GM21360 (cell line): ENCODE results near the gene CNPY1.

Experiments
- ATAC-seq: cut with Tn5 transposase; IDR thresholded peaks from one replicate; pipeline ENCODE4 v1.9.1; 2021; ENCODE audit warnings: mild to moderate bottlenecking, moderate library complexity; ENCODE audit not compliant: unreplicated experiment

CNPY1 gene

GRCh38 chr7:155469311-155470185 lies 76.8 kb downstream of the CNPY1 start:
- ATAC-seq: no peak

DNA sequence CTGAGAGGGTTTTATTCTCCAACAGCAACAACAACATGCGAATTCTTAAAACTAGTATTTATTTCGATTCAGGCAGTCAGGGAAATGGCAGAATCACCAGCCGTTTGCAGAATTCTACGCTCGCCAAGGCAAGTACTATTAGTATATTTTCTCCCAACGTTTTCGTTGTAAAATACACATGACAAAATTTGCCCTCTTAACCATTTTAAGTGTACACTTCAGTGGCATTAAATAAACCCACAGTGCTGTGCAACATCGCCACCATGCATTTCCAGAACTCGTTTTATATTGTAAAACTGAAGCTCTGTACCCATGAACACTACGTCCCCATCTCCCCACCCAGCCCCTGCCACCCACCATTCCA lies 77.6 kb downstream of the CNPY1 start:
- no peak for ATAC-seq

- ATAC-seq: no peak
Observed at GRCh38 chr7:155467846-155468784, 78.2 kb downstream of the CNPY1 start.

DNA sequence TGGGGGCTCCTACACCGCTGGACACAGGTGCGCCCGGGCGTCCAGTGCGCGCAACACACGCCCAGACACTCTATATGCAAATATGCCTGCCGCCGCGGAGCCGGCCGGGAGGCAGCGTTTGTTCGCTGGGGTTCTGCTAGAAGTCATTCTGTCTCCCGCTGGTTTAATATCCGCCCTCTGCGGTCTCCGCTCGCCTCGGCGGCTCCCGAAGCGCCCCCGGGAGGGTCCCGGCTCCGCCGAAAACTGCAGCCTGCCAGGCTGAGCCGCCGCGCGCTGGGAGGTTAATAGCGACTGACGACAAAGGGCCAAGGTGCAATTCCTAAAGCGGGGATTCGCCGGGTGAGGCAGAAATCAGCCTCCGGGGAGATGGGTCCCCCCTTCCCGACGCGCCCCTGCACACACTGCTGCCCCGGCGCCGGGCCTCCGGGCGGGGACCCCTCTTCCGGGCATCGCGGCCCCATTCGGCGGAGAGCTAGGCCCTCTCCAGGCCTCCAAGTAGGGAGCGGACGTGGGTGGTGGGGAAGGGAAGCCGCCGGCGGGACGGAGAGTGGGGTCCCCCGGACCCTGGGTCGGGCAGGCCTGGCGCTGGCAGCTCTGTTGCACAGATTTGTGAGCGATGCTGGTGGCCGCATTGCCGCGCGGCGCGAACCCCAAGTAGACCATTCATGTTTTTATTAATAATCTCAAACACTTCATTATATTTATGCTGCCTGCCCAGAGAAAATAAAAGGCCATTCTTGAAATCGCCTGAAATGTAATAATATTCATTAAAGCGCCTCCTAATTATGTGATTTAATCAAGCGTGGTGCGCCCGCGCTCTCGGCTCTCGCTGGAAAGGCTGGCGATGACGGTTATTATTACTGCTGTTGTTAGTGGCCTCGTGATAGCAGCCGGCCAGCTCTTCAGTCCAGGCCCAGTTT lies 79.3 kb downstream of the CNPY1 start:
- ATAC-seq: no peak

DNA sequence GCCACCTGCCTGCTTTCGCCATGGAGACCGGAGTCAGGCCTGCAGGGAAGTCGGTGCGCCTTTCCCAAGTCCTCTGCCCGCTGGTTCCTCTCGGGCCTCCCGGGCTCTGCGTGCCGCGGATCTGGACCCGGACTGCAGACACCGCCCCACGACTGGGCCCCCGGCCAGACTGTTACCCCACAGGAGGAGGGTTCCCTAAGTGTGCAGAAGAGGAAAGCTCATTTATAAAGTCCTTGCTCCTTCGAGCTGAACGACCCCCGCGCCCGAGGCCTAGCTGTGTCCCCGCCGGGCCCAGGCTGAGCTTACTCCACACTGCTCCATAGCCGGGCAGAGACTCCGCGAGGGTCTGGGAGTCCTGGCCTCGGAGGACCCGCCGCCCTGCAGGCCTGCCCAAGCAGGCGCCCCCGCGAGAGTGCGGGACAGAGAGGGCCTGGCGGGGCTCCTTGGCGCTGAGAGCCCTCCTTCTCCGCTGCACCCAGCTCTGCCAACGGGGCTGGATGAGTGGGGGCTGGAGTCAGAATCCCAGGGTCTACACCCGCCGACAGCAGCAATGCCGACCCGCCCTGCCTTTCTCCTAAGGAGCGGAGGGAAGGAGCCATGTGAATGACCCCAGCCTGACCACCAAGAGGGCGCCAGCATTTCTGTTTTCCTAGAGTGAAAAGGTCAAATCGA lies 80.1 kb downstream of the CNPY1 start:
- no peak for ATAC-seq

- no peak for ATAC-seq
Observed at GRCh38 chr7:155465761-155466141, 80.6 kb downstream of the CNPY1 start.

DNA sequence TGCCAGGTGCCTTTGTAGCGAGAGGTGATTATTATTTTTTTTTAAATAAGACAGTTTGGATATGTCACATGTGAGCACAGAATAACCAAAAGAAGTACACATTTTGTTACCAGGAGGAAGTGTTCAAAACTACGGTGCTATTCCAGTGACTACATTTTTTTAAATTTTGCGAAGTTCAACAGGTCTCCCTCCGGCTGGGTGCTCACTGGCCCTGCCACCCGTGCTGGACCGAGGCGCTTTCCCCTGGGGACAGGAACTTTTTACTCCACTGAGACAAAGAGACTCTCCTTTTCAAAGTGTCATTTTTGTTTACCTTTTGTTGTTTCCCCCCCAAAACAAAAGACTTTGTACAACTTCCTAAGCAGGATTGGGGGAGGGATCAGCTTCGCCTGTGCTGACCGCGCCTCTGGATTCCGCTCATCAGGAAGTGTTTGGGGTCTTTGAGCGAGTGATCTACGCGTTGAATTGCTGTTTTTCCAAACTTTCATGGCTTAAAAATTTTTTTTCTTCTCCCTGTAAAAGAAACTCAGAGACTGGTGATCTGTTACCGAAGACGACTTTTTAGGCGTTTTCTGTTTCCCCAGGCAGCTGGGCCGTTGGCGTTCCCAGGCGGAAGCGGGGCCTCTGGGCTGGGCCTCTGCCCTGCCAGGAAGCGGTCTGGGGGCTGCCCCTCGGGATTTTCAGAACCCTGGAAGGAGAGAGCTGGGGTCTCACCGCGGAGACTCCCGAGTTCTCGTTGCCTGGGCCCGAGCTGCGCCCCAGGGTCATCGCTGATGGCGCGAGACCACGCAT lies 81.2 kb downstream of the CNPY1 start:
- ATAC-seq: no peak

- no peak for ATAC-seq
Observed at GRCh38 chr7:155464183-155464582, 82.2 kb downstream of the CNPY1 start.

- no peak for ATAC-seq
Observed at GRCh38 chr7:155463114-155463811, 83.1 kb downstream of the CNPY1 start.

GRCh38 chr7:155462163-155462735 lies 84.1 kb downstream of the CNPY1 start:
- ATAC-seq: no peak

GRCh38 chr7:155461631-155462030 lies 84.7 kb downstream of the CNPY1 start:
- no peak for ATAC-seq

DNA sequence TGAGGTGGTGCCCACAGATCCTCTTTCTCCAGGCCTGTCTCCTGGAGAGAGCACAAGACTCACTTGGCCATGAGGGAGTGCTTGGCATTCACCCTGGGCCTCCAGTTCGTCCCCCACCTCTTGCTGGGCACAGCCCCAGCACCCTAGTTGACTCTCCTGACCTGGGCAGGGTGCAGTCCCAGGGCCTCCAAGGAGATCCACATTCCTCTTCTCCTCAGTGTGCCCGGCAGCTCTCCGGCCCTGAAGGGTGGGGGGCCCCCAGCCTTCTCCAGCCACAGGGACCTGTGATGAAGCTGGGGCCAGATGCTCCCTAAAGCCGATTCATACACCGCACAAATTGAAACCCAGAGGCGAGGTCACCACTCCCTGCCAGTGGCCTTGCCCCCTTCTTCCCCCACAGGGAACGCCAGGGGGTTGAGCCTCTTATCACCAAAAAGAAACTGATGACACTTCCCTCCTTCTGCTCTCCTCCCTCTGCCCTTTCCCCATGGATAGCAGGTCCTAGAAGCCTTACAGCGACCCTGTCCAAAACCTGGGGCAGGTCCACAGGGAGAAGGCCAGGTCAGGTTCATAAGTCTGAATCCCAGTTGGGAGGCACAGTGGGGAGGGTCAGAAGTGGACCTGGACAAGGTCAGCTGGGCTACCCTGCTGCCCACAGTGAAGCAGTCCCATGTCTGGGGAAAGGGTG lies 85.3 kb downstream of the CNPY1 start:
- no peak for ATAC-seq

- ATAC-seq: no peak
Observed at GRCh38 chr7:155459700-155460461, 86.5 kb downstream of the CNPY1 start.

- ATAC-seq: no peak
Observed at GRCh38 chr7:155458878-155459699, 87.3 kb downstream of the CNPY1 start.

- ATAC-seq: no peak
Observed at GRCh38 chr7:155458111-155458877, 88.1 kb downstream of the CNPY1 start, which contains the start of gene EN2. TSS of gene EN2 (plus strand) at chr7:155458129. CDS start at chr7:155458378, 249 bp downstream.
